OCI-LY7 (cell line): ENCODE measurements around the gene FMNL2.

Experiments used
- CTCF ChIP-seq: fragments of 200-600 bp; sonication (generic); conservative IDR thresholded peaks from 2 replicates; pipeline ENCODE4 v1.5.1; 2014; ENCODE audit warnings: mild to moderate bottlenecking, antibody characterized with exemption, low read length, moderate library complexity, mixed read lengths
- EZH2phosphoT487 ChIP-seq: fragments of 200-600 bp; sonication (generic); IDR thresholded peaks from 2 replicates; pipeline ENCODE4 v1.6.1; 2018; ENCODE audit warnings: low read depth, borderline replicate concordance, mild to moderate bottlenecking, mixed run types, antibody characterized with exemption, low read length, moderate library complexity, mixed read lengths

GRCh38 chr2:152485954-152486736 lies 151.2 kb downstream of the FMNL2 start:
- TF ChIP-seq CTCF (no peak), EZH2phosphoT487 (no peak)
